AG04450 (cell line): Measurements from ENCODE around the gene UGT1A1. TPM values are rescaled to one million over a fixed set of nuclear protein-coding genes. Genes with fewer than 3 reads are reported as not detected.

Source experiments
- CTCF ChIA-PET: fragments of 300-600, 350-600 bp; formaldehyde crosslinking; extraction: SDS; loops from one replicate; lab custom pipeline; 2022; ENCODE audit warnings: antibody characterized with exemption, inconsistent platforms; lab: Charles Lee
- POLR2A ChIA-PET: fragments of 350-600 bp; formaldehyde crosslinking; extraction: SDS; loops from one replicate; lab custom pipeline; 2021; ENCODE audit warnings: antibody characterized with exemption, inconsistent platforms; lab: Yijun Ruan, JAX
- DNase-seq: peaks from one replicate; pipeline ENCODE4 v3.0.0-alpha.2; 2011; ENCODE audit warnings: low read depth, low spot score
- H3K27ac ChIP-seq: one replicate; pipeline ENCODE4 v1.5.1; 2012; ENCODE audit warnings: low read depth, low read length, control low read depth
- H3K27me3 ChIP-seq: one replicate; pipeline ENCODE4 v1.6.0; 2012; ENCODE audit warnings: low read length; ENCODE audit not compliant: control insufficient read depth, insufficient read depth
- H3K4me3 ChIP-seq: 2 replicates; pipeline ENCODE4 v1.5.1; 2011; ENCODE audit warnings: mild to moderate bottlenecking, low read depth, low read length, control low read depth
- H3K9me3 ChIP-seq: 2 replicates; pipeline ENCODE4 v1.5.1; 2012; ENCODE audit warnings: low read length; ENCODE audit not compliant: control insufficient read depth, insufficient read depth
- CTCF ChIP-seq: IDR thresholded peaks from 2 replicates; pipeline ENCODE4 v1.5.1; 2011; ENCODE audit warnings: low read depth, low read length, control low read depth, inconsistent platforms
- polyA plus RNA-seq: library from polyadenylated mRNA; depleted of rRNA; stranded (reverse); fragments of >200 nt; gene quantifications from 2 replicates; pipeline ENCODE4 v1.2.3, GENCODE V29; 2011

The UGT1A1 gene
- polyA plus RNA-seq, 1 experiment: not detected

DNA sequence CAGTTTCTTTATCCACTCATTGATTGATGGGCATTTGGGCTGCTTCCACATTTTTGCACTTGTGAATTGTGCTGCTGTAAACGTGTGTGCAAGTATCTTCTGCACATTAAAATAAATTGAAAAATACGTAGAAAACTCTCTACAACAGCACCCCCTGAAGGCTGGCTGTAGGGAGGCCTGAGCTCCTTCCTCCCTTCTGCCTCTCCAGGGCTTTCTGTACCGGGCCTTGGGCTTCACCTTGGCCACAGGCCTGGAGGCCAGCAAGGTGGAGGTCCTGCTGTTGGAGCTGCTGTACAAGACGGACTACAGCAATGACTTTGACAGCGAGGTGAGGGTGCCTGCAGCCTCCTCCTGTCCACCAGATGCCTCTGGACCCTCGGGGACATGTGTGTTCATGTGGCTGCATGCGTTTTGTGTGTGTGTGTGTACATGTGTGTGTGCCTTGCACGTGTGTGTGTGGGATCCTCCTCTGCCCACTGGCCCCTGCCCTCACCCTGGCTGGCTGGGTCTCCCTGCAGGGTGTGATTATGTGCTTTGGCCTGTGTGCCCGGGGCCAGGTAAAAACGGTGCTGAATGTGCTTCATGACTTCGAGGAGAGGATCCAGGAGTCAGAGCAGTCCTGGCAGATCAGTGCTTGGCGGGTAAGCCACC, 47.3 kb downstream of the UGT1A1 start:
- Histone ChIP-seq H3K9me3 (peaks cover 5% of the 10 kb centered on the region; the same call in 1 of the 2 replicates), H3K27ac (no peak overlapping the region), H3K4me3 (no peak overlapping the region), H3K27me3 (peaks cover 13% of the 10 kb centered on the region)
- CTCF ChIA-PET: no interaction called here
- no peak for DNase-seq
- POLR2A ChIA-PET: no interaction called here
- TF ChIP-seq CTCF: no peak

DNA sequence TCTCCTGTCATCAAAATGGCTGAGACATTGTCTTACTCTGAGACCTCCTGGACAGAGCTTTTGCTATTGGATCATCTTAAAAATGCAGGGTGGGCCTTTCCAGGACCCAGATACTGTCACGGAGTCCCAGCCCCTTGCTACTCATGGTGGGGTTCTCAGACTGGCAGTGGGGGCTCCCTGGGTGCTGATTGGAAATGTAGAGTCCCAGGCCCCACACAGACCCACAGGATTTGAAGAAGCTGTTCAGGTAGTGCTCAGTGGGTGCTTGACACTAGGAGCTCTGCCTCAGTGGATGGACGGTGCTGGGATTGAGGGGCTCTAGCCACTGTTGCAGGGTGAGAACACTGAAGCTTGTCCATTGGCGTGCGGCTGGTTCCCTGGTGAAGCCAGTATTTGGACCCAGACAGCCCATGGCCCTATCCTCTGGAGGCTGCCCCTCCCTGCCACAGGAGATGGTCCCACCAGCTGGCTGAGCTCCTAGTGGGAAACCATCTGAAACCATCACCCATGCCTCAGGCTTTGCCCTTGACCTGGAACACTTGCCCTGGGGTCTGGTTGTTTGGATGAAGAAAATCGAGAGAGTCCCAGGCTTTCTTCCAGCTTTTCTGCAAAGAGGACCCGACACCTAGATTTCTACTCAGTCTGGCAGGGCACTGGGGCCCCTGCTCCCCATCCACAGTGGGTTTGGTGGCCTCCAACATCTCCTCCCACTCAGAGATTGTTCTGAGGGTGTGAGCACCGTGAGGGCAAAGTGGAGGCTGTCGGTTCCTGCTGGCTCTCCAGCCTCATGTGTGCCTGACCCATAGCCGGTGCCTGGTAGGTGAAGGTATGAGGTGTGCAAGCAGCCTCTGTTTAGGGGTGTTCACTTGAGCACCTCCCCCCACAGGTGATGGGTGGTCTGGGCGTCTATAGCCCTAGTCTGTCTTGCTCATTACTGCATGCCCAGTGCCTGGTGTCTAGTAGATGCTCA, 48.2 kb downstream of the UGT1A1 start:
- H3K27me3 ChIP-seq: peaks cover 13% of the 10 kb centered on the region
- ChIA-PET POLR2A (no interaction called here), CTCF (no interaction called here)
- H3K4me3 ChIP-seq: no peak overlapping the region
- H3K9me3 ChIP-seq: peaks cover 5% of the 10 kb centered on the region; the same call in 1 of the 2 replicates
- no peak for TF ChIP-seq CTCF
- no peak for DNase-seq
- H3K27ac ChIP-seq: no peak overlapping the region

DNA sequence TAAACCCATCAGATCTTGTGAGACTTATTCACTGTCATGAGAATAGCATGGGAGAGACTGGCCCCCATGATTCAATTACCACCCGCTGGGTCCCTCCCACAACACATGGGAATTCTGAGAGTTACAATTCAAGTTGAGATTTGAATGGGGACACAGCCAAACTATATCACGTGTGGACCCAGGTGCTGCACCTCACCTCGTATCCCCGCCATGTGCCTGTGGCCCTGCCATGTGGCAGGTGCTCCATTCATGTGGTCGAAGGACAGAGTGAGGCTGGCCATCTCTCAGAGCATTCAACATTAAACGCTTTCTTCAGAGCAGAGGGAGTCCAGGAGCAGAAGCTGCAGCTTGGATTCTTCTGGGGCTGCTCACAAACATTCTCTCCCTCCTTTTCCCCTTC, 50.3 kb downstream of the UGT1A1 start:
- peaks cover 5% of the 10 kb centered on the region; the same call in 1 of the 2 replicates for H3K9me3 ChIP-seq
- POLR2A ChIA-PET: no interaction called here
- CTCF ChIA-PET: no interaction called here
- no peak overlapping the region for H3K4me3 ChIP-seq
- TF ChIP-seq CTCF: no peak
- no peak overlapping the region for H3K27ac ChIP-seq
- H3K27me3 ChIP-seq: peaks cover 13% of the 10 kb centered on the region
- DNase-seq: no peak

DNA sequence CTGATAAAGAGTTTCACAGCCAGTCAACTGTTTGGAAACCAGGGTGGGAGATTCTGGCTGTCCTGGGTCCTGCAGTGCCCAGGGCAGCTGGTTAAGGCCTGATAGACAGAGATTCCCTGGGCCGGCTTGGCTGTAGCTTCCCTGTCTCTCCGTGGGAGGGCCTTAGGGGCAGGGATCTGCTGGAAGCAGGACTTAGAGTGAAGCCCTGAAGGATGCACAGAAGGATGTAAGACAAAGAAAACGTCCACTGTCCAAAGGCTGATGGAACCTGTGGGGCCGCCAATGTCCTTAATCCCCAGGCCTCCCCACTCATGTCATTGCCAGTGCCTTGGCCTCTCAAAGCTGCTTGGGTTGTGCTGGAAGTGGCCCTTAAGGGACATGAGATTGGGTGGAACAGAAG, 51.0 kb downstream of the UGT1A1 start:
- H3K27ac ChIP-seq: no peak overlapping the region
- no peak overlapping the region for H3K4me3 ChIP-seq
- POLR2A ChIA-PET: no interaction called here
- H3K9me3 ChIP-seq: peaks cover 5% of the 10 kb centered on the region; the same call in 1 of the 2 replicates
- no peak for DNase-seq
- CTCF ChIA-PET: no interaction called here
- H3K27me3 ChIP-seq: peaks cover 13% of the 10 kb centered on the region
- TF ChIP-seq CTCF: no peak

DNA sequence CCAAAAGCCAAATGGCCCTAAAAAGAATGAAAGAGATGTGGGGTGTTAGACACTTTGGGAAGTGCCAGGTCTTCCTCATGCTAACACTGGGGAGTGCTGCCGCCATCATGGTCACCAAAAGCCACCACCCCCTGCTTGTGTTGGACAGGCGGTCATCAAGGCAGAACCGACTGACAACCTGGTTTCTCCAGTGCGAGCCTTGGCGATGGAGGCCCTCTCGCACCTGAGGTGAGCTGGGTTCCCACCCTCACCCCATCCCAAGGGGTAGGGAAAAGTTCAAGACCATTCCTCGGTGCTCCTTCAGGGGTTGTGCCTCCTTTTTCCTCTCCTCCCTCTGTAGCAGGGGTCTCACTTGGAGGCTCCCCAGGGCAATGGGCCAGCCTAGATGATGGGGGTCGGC, 51.7 kb downstream of the UGT1A1 start:
- Histone ChIP-seq H3K4me3 (no peak overlapping the region), H3K27me3 (peaks cover 13% of the 10 kb centered on the region), H3K9me3 (peaks cover 5% of the 10 kb centered on the region; the same call in 1 of the 2 replicates), H3K27ac (no peak overlapping the region)
- POLR2A ChIA-PET: no interaction called here
- CTCF ChIA-PET: no interaction called here
- no peak for TF ChIP-seq CTCF
- DNase-seq: no peak
